Ureter (tissue), 1 donor: ENCODE data around the gene PSMA5. TPM values are rescaled to one million over a fixed set of nuclear protein-coding genes. Genes with fewer than 3 reads are reported as not detected.
"Not testable (repeated sequence)": the region's sequence is repeated elsewhere in the genome, so short reads cannot be mapped to it uniquely, and the experiment has no call there.

Experiments
- DNase-seq: peaks from one replicate; pipeline ENCODE4 v3.0.0-alpha.2; 2020; ENCODE audit warnings: low spot score
- total RNA-seq: library from RNA; stranded (reverse); gene quantifications from one replicate; pipeline ENCODE4 v1.2.4, GENCODE V29; 2023
- donor health status: DM: yes; HTN: yes; CAD: no.

PSMA5 gene
- total RNA-seq, 1 donor from 2014 or later: 78.1 TPM

GRCh38 chr1:109392037-109392787, 34.0 kb downstream of the PSMA5 start:
- DNase-seq: no peak

- no peak for DNase-seq
Observed at GRCh38 chr1:109391626-109392025, 34.6 kb downstream of the PSMA5 start.

GRCh38 chr1:109391157-109391556, 35.1 kb downstream of the PSMA5 start:
- no peak for DNase-seq

- no peak for DNase-seq
Observed at GRCh38 chr1:109389638-109390341, 36.5 kb downstream of the PSMA5 start.

GRCh38 chr1:109388884-109389637, 37.2 kb downstream of the PSMA5 start:
- DNase-seq: no peak

GRCh38 chr1:109388208-109388711, 38.0 kb downstream of the PSMA5 start:
- DNase-seq: no peak

- DNase-seq: no peak
Observed at GRCh38 chr1:109386054-109386717, 40.1 kb downstream of the PSMA5 start.

- DNase-seq: peak; percentile 59
Observed at GRCh38 chr1:109385417-109385816, 40.8 kb downstream of the PSMA5 start.

GRCh38 chr1:109383854-109384253, 42.4 kb downstream of the PSMA5 start:
- DNase-seq: no peak

- DNase-seq: no peak
Observed at GRCh38 chr1:109383087-109383779, 43.0 kb downstream of the PSMA5 start.

GRCh38 chr1:109381573-109381972, 44.7 kb downstream of the PSMA5 start:
- no peak for DNase-seq

GRCh38 chr1:109379907-109380306, 46.3 kb downstream of the PSMA5 start:
- no peak for DNase-seq

GRCh38 chr1:109379422-109379821, 46.8 kb downstream of the PSMA5 start:
- no peak for DNase-seq

GRCh38 chr1:109377698-109378097, 48.5 kb downstream of the PSMA5 start:
- no peak for DNase-seq

- not testable (repeated sequence) for DNase-seq
Observed at GRCh38 chr1:109373696-109374095, 52.6 kb downstream of the PSMA5 start.

- DNase-seq: no peak
Observed at GRCh38 chr1:109373126-109373525, 53.1 kb downstream of the PSMA5 start.

GRCh38 chr1:109372281-109372680, 54.0 kb downstream of the PSMA5 start:
- DNase-seq: no peak

- DNase-seq: no peak
Observed at GRCh38 chr1:109371341-109371739, 54.9 kb downstream of the PSMA5 start.

- DNase-seq: no peak
Observed at GRCh38 chr1:109370712-109371340, 55.4 kb downstream of the PSMA5 start.

- no peak for DNase-seq
Observed at GRCh38 chr1:109369167-109369746, 57.0 kb downstream of the PSMA5 start.
